IMR-90 (cell line): Measurements from ENCODE around the gene AUTS2. TPM values are rescaled to one million over a fixed set of nuclear protein-coding genes. Genes with fewer than 3 reads are reported as not detected.

ENCODE experiments used
- ATAC-seq: fragments of 200-7000 bp; cut with Tn5 transposase; 2 replicates; pipeline ENCODE4 v1.9.1; 2020; ENCODE audit warnings: low read depth, mild to moderate bottlenecking, moderate library complexity
- BruUV-seq: library from RNA; stranded (reverse); fragments of 400-500 nt; replicated peaks from 2 replicates; lab custom pipeline; 2021; lab: Mats Ljungman, UMichigan
- CTCF ChIA-PET: fragments of 300-600 bp; formaldehyde crosslinking; extraction: SDS; loops from one replicate; lab custom pipeline; 2021; ENCODE audit warnings: antibody characterized with exemption; lab: Yijun Ruan, JAX
- POLR2A ChIA-PET: fragments of 300-600 bp; sonication (Branson Sonifier 250); formaldehyde crosslinking; loops from one replicate; lab custom pipeline; 2022; ENCODE audit warnings: antibody characterized with exemption; ENCODE audit not compliant: unreplicated experiment; lab: Charles Lee
- DNase-seq: peaks from one replicate; pipeline ENCODE4 v3.0.0; 2013
- H2AFZ ChIP-seq: replicated peaks from 2 replicates; pipeline ENCODE3; 2013; ENCODE audit warnings: low read length, mild to moderate bottlenecking; ENCODE audit not compliant: poor library complexity
- H2AK5ac ChIP-seq: 2 replicates; pipeline ENCODE4 v1.6.1; 2013; ENCODE audit warnings: low read depth, low read length, inconsistent platforms
- H2AK9ac ChIP-seq: replicated peaks from 2 replicates; pipeline ENCODE3; 2013; ENCODE audit warnings: mild to moderate bottlenecking, low read depth, low read length, moderate library complexity; ENCODE audit not compliant: poor library complexity
- H2BK120ac ChIP-seq: 2 replicates; pipeline ENCODE4 v1.6.1; 2013; ENCODE audit warnings: low read depth, low read length, inconsistent platforms
- H2BK15ac ChIP-seq: 3 replicates; pipeline ENCODE4 v1.6.1; 2013; ENCODE audit warnings: low read depth, low read length, inconsistent platforms
- H2BK20ac ChIP-seq: 2 replicates; pipeline ENCODE4 v1.6.1; 2013; ENCODE audit warnings: low read depth, mild to moderate bottlenecking, inconsistent platforms, low read length, moderate library complexity
- H2BK5ac ChIP-seq: 2 replicates; pipeline ENCODE4 v1.6.1; 2013; ENCODE audit warnings: mild to moderate bottlenecking, low read depth, low read length, inconsistent platforms; ENCODE audit not compliant: poor library complexity, severe bottlenecking
- H3K14ac ChIP-seq: replicated peaks from 2 replicates; pipeline ENCODE4 v1.6.1; 2013; ENCODE audit warnings: low read depth, low read length, inconsistent platforms
- H3K18ac ChIP-seq: 2 replicates; pipeline ENCODE4 v1.6.1; 2013; ENCODE audit warnings: low read depth, low read length, control low read depth
- H3K23ac ChIP-seq: 2 replicates; pipeline ENCODE4 v1.6.1; 2013; ENCODE audit warnings: low read depth, low read length, inconsistent platforms
- H3K27ac ChIP-seq: 2 replicates; pipeline ENCODE4 v1.5.1; 2013; ENCODE audit warnings: mild to moderate bottlenecking, control low read depth, low read length; ENCODE audit not compliant: insufficient read depth
- H3K27me3 ChIP-seq: 2 replicates; pipeline ENCODE4 v1.6.1; 2013; ENCODE audit warnings: low read length; ENCODE audit not compliant: control insufficient read depth, insufficient read depth
- H3K36me3 ChIP-seq: 2 replicates; pipeline ENCODE4 v1.6.1; 2013; ENCODE audit warnings: low read length, mixed read lengths; ENCODE audit not compliant: control insufficient read depth, insufficient read depth
- H3K4ac ChIP-seq: 2 replicates; pipeline ENCODE4 v1.6.1; 2013; ENCODE audit warnings: low read depth, low read length, inconsistent platforms
- H3K4me1 ChIP-seq: 2 replicates; pipeline ENCODE4 v1.6.1; 2013; ENCODE audit warnings: low read length, mixed read lengths; ENCODE audit not compliant: control insufficient read depth, insufficient read depth
- H3K4me2 ChIP-seq: 2 replicates; pipeline ENCODE4 v1.6.1; 2013; ENCODE audit warnings: low read depth, mild to moderate bottlenecking, control low read depth, low read length, moderate library complexity
- H3K4me3 ChIP-seq: 2 replicates; pipeline ENCODE4 v1.5.1; 2013; ENCODE audit warnings: low read depth, mild to moderate bottlenecking, control low read depth, low read length, moderate library complexity; ENCODE audit not compliant: insufficient read depth
- H3K56ac ChIP-seq: 2 replicates; pipeline ENCODE4 v1.6.1; 2013; ENCODE audit warnings: low read length, inconsistent platforms; ENCODE audit not compliant: insufficient read depth; ENCODE audit errors: extremely low read depth
- H3K79me1 ChIP-seq, 2 experiments: 2 replicates each; pipeline ENCODE4 v1.6.1; 2013; ENCODE audit warnings: low read length in 2 of 2, inconsistent platforms in 1 of 2, low read depth in 1 of 2
- H3K9ac ChIP-seq: 2 replicates; pipeline ENCODE4 v1.6.1; 2013; ENCODE audit warnings: low read depth, low read length, control low read depth
- H3K9me1 ChIP-seq: 2 replicates; pipeline ENCODE4 v1.6.1; 2013; ENCODE audit warnings: low read length, inconsistent platforms; ENCODE audit not compliant: insufficient read depth
- H3K9me3 ChIP-seq: 2 replicates; pipeline ENCODE4 v1.6.1; 2013; ENCODE audit warnings: low read length; ENCODE audit not compliant: control insufficient read depth, insufficient read depth
- H4K20me1 ChIP-seq: 2 replicates; pipeline ENCODE4 v1.6.1; 2013; ENCODE audit warnings: low read length, inconsistent platforms; ENCODE audit not compliant: insufficient read depth
- H4K5ac ChIP-seq: 2 replicates; pipeline ENCODE4 v1.6.1; 2013; ENCODE audit warnings: mild to moderate bottlenecking, low read depth, low read length, control low read depth
- H4K8ac ChIP-seq, 2 experiments: 2 replicates each; pipeline ENCODE4 v1.6.1; 2013; ENCODE audit warnings: low read depth in 2 of 2, low read length in 2 of 2, control low read depth in 1 of 2, inconsistent platforms in 1 of 2
- H4K91ac ChIP-seq: 2 replicates; pipeline ENCODE4 v1.6.1; 2013; ENCODE audit warnings: low read depth, low read length, inconsistent platforms; ENCODE audit not compliant: insufficient read depth
- BHLHE40 ChIP-seq: fragments of 150-350 bp; IDR thresholded peaks from 2 replicates; pipeline ENCODE4 v1.6.1; 2016; ENCODE audit warnings: mild to moderate bottlenecking, low read depth, low read length
- CEBPB ChIP-seq: IDR thresholded peaks from 2 replicates; pipeline ENCODE4 v1.6.1; 2012; ENCODE audit warnings: low read depth, low read length, improper control_type of control experiment
- CHD1 ChIP-seq: IDR thresholded peaks from 2 replicates; pipeline ENCODE4 v1.6.1; 2012; ENCODE audit warnings: low read depth, low read length, improper control_type of control experiment
- CTCF ChIP-seq: conservative IDR thresholded peaks from 2 replicates; pipeline ENCODE4 v1.5.1; 2012; ENCODE audit warnings: mild to moderate bottlenecking, low read depth, low read length, improper control_type of control experiment
- ELK1 ChIP-seq: fragments of 150-350 bp; IDR thresholded peaks from 2 replicates; pipeline ENCODE4 v1.6.1; 2016; ENCODE audit warnings: low read depth, mild to moderate bottlenecking, low read length, moderate library complexity, borderline replicate concordance
- FOS ChIP-seq: fragments of 150-350 bp; IDR thresholded peaks from 2 replicates; pipeline ENCODE4 v1.6.1; 2016; ENCODE audit warnings: low read depth, low read length
- MAFK ChIP-seq: IDR thresholded peaks from 2 replicates; pipeline ENCODE4 v1.6.1; 2012; ENCODE audit warnings: low read depth, low read length, improper control_type of control experiment
- MAZ ChIP-seq: IDR thresholded peaks from 2 replicates; pipeline ENCODE4 v1.6.1; 2012; ENCODE audit warnings: low read depth, mild to moderate bottlenecking, low read length, improper control_type of control experiment, moderate library complexity, borderline replicate concordance
- MXI1 ChIP-seq: IDR thresholded peaks from 2 replicates; pipeline ENCODE4 v1.6.1; 2012; ENCODE audit warnings: low read depth, mild to moderate bottlenecking, low read length, moderate library complexity, borderline replicate concordance
- NFE2L2 ChIP-seq: fragments of 150-350 bp; IDR thresholded peaks from 2 replicates; pipeline ENCODE4 v1.6.1; 2016; ENCODE audit warnings: low read depth, mild to moderate bottlenecking, low read length
- POLR2A ChIP-seq: IDR thresholded peaks from 2 replicates; pipeline ENCODE4 v1.6.1; 2012; ENCODE audit warnings: mild to moderate bottlenecking, low read depth, low read length
- RAD21 ChIP-seq: IDR thresholded peaks from 2 replicates; pipeline ENCODE4 v1.6.1; 2012; ENCODE audit warnings: low read length, improper control_type of control experiment
- RCOR1 ChIP-seq: IDR thresholded peaks from 2 replicates; pipeline ENCODE4 v1.6.1; 2012; ENCODE audit warnings: mild to moderate bottlenecking, low read length, improper control_type of control experiment; ENCODE audit not compliant: insufficient replicate concordance
- RFX5 ChIP-seq: IDR thresholded peaks from 2 replicates; pipeline ENCODE4 v1.8.0; 2012; ENCODE audit warnings: low read depth, mild to moderate bottlenecking, low read length, moderate library complexity
- SMC3 ChIP-seq: fragments of 150-350 bp; IDR thresholded peaks from 2 replicates; pipeline ENCODE4 v1.6.1; 2016; ENCODE audit warnings: low read depth, mild to moderate bottlenecking, antibody characterized with exemption, low read length, moderate library complexity
- USF2 ChIP-seq: fragments of 150-350 bp; IDR thresholded peaks from 2 replicates; pipeline ENCODE4 v1.6.1; 2017; ENCODE audit warnings: mild to moderate bottlenecking, antibody characterized with exemption, low read length, low read depth
- WGBS, 2 experiments: methylation state at CpG; one replicate each; pipeline versions ENCODE4 v1.1.5 to v1.1.7; 2013; ENCODE audit warnings: missing lambda C conversion rate in 2 of 2; ENCODE audit not compliant: insufficient read length in 1 of 2; ENCODE audit errors: extremely low coverage in 2 of 2; 5-methylcytosine and 5-hydroxymethylcytosine counted together
- dilution Hi-C: fragments of 300-500 bp; cut with HindIII; formaldehyde crosslinking; loops from one replicate; pipeline ENCODE4 v1.14.3; 2018; ENCODE audit warnings: low sequenced_read_pairs; ENCODE audit not compliant: unreplicated experiment
- in situ Hi-C: fragments of 300-500 bp; cut with MboI; formaldehyde crosslinking; loops from 3 replicates; pipeline ENCODE4 v1.14.3; 2019; ENCODE audit warnings: low sequenced_read_pairs, inconsistent platforms, mixed read lengths
- intact Hi-C: fragments of 100-400 bp; cut with micrococcal nuclease; formaldehyde crosslinking; loops from 2 replicates; pipeline ENCODE4 v1.10.0; 2022
- polyA plus RNA-seq, 3 experiments: library from polyadenylated mRNA; depleted of rRNA; stranded (reverse); fragments of >200 nt; gene quantifications; 2 replicates each; pipeline ENCODE4 v1.2.3, GENCODE V29; 2012; ENCODE audit warnings: low replicate concordance in 1 of 3
- total RNA-seq: library from RNA; depleted of rRNA; stranded (reverse); fragments of >200 nt; gene quantifications from 2 replicates; pipeline ENCODE4 v1.2.3, GENCODE V29; 2012

Gene AUTS2
- total and polyA plus RNA-seq, 2 of the 4 experiments (the other 2 are of a cell fraction): 0.90 to 3.0 TPM

GRCh38 chr7:70015353-70015752 lies 417.1 kb downstream of the AUTS2 start:
- Histone ChIP-seq H2BK5ac (no peak overlapping the region), H3K9me3 (no peaks in the 10 kb centered on the region; the same call in 1 of the 2 replicates), H3K79me1 (no peaks in the 10 kb centered on the region), H3K4me3 (no peak overlapping the region), H3K4me1 (no peaks in the 10 kb centered on the region), H3K18ac (no peak overlapping the region), H4K20me1 (no peaks in the 10 kb centered on the region), H3K27ac (no peak overlapping the region), H2AK9ac (no peak overlapping the region), H2BK15ac (no peak overlapping the region), H4K91ac (no peak overlapping the region), H3K14ac (no peak overlapping the region), H4K5ac (no peak overlapping the region), H2AFZ (no peak overlapping the region), H3K56ac (no peak overlapping the region), H3K4ac (no peak overlapping the region), H3K4me2 (no peak overlapping the region), H3K23ac (no peak overlapping the region), H4K8ac (no peak overlapping the region), H3K27me3 (no peaks in the 10 kb centered on the region), H3K9ac (no peak overlapping the region), H3K36me3 (no peaks in the 10 kb centered on the region), H2AK5ac (no peak overlapping the region), H2BK20ac (no peak overlapping the region), H3K9me1 (no peaks in the 10 kb centered on the region), H2BK120ac (no peak overlapping the region)
- intact Hi-C loops (no loop called here), dilution Hi-C loops (no loop called here), in situ Hi-C loops (no loop called here)
- BruUV-seq: no TSS peak
- TF ChIP-seq USF2 (no peak), POLR2A (no peak), BHLHE40 (no peak), SMC3 (no peak), CEBPB (no peak), MXI1 (no peak), MAZ (no peak), CTCF (no peak), RAD21 (no peak), RCOR1 (no peak), FOS (no peak), NFE2L2 (no peak), CHD1 (no peak), MAFK (no peak), RFX5 (no peak), ELK1 (no peak)
- no peak for DNase-seq
- ATAC-seq: no peak
- WGBS, 2 experiments: no CpG with 5 or more reads among the region's 1 CpG
- POLR2A ChIA-PET: no interaction called here
- CTCF ChIA-PET: no interaction called here
